Activated B cell treated with CpG ODN at 0.5 μM for 24 hours (primary cell): ENCODE results near the gene MESD. TPM values are rescaled to one million over a fixed set of nuclear protein-coding genes. Genes with fewer than 3 reads are reported as not detected.

ENCODE experiments used
- ATAC-seq: fragments of 200-7000 bp; cut with Tn5 transposase; one replicate; pipeline ENCODE4 v1.10.0; 2021; ENCODE audit warnings: low read depth, mild to moderate bottlenecking, moderate library complexity
- CTCF ChIA-PET: fragments of 350-600 bp; sonication (Branson Sonifier 250); formaldehyde crosslinking; loops from one replicate; lab custom pipeline; 2021; ENCODE audit warnings: antibody characterized with exemption; lab: Charles Lee
- POLR2A ChIA-PET: fragments of 350-600 bp; sonication (Branson Sonifier 250); formaldehyde crosslinking; loops from one replicate; lab custom pipeline; 2021; ENCODE audit warnings: antibody characterized with exemption; lab: Charles Lee
- DNase-seq: peaks from one replicate; pipeline ENCODE4 v3.0.0; 2022
- H3K27ac Mint-ChIP-seq: one replicate; pipeline ENCODE4 v1.8.0; 2020; ENCODE audit warnings: mixed read lengths
- H3K27me3 Mint-ChIP-seq: one replicate; pipeline ENCODE4 v1.8.0; 2021; ENCODE audit warnings: mixed read lengths
- H3K36me3 Mint-ChIP-seq: one replicate; pipeline ENCODE4 v1.8.0; 2021; ENCODE audit warnings: low read depth, mixed read lengths
- H3K4me1 Mint-ChIP-seq: one replicate; pipeline ENCODE4 v1.8.0; 2021; ENCODE audit warnings: mixed read lengths
- H3K4me3 Mint-ChIP-seq: one replicate; pipeline ENCODE4 v1.8.0; 2020; ENCODE audit warnings: mild to moderate bottlenecking, mixed read lengths
- H3K9me3 Mint-ChIP-seq: one replicate; pipeline ENCODE4 v1.8.0; 2020; ENCODE audit warnings: mixed read lengths
- intact Hi-C: fragments of 100-400 bp; cut with micrococcal nuclease; formaldehyde crosslinking; loops from one replicate; pipeline ENCODE4 v1.15.1; 2024
- total RNA-seq: library from RNA; stranded (reverse); gene quantifications from 2 replicates; pipeline ENCODE4 v1.2.3, GENCODE V29; 2022
- TF ChIP-seq, protein P1 (sequence below): fragments of 200-600 bp; IDR thresholded peaks from one replicate; pipeline ENCODE4 v1.8.0; 2022; ENCODE audit warnings: antibody characterized with exemption, mild to moderate bottlenecking

Gene MESD
- total RNA-seq, 1 donor from 2014 or later = 23.8 TPM

DNA sequence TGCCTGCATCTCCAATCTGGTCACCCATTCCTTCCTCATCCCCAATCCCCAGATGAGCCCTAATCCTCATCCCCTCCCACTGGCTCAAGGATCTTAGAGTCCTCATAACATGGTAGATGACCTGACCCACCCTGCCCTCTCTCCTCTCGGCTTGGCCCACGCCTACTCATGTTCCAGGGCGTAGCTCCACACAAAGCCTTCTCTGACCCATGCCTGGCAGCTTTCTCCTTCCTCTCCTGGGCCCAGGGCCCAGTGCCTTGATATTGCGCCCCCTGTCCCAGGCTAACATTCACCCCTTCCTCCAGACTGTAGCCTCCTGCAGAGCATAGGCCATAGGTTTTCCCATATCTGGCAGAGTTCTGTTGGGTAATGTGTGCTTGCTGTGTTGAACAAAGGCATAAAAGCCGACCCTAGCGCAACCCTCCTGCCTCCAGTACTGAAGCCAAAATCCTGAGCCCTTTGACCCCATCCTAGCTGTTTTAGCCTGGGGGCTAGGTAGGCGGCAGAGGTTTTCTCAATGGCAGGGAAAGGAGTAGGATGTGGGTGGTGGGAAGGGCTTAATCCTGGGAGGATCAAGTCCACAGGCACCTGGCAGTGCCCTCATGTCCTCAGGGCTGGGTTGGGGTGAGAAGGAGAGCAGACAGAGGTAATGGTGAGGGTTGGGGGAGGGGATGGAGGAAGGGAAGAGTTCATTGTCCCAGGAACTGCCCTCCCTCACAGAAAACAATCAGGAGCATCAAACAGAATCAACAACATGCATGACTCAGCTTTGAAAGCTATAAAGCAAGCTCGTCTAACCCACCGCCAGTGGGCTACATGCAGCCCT, 35.5 kb downstream of the MESD start:
- ChIA-PET POLR2A (no interaction called here), CTCF (interaction anchor here (0.9 kb wide), 1 partner anchor 16 kb away, joined by 4 read pairs; no protein-coding TSS in a partner anchor)
- H3K4me3 Mint-ChIP-seq = no peak overlapping the region
- TF ChIP-seq, protein P1, sequence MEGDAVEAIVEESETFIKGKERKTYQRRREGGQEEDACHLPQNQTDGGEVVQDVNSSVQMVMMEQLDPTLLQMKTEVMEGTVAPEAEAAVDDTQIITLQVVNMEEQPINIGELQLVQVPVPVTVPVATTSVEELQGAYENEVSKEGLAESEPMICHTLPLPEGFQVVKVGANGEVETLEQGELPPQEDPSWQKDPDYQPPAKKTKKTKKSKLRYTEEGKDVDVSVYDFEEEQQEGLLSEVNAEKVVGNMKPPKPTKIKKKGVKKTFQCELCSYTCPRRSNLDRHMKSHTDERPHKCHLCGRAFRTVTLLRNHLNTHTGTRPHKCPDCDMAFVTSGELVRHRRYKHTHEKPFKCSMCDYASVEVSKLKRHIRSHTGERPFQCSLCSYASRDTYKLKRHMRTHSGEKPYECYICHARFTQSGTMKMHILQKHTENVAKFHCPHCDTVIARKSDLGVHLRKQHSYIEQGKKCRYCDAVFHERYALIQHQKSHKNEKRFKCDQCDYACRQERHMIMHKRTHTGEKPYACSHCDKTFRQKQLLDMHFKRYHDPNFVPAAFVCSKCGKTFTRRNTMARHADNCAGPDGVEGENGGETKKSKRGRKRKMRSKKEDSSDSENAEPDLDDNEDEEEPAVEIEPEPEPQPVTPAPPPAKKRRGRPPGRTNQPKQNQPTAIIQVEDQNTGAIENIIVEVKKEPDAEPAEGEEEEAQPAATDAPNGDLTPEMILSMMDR = no peak
- H3K27ac Mint-ChIP-seq = no peak overlapping the region
- intact Hi-C loops = no loop called here
- H3K36me3 Mint-ChIP-seq = peaks cover 44% of the 10 kb centered on the region
- no peaks in the 10 kb centered on the region for H3K27me3 Mint-ChIP-seq
- H3K4me1 Mint-ChIP-seq = no peaks in the 10 kb centered on the region
- H3K9me3 Mint-ChIP-seq = no peaks in the 10 kb centered on the region
- no peak for DNase-seq
- ATAC-seq = no peak

DNA sequence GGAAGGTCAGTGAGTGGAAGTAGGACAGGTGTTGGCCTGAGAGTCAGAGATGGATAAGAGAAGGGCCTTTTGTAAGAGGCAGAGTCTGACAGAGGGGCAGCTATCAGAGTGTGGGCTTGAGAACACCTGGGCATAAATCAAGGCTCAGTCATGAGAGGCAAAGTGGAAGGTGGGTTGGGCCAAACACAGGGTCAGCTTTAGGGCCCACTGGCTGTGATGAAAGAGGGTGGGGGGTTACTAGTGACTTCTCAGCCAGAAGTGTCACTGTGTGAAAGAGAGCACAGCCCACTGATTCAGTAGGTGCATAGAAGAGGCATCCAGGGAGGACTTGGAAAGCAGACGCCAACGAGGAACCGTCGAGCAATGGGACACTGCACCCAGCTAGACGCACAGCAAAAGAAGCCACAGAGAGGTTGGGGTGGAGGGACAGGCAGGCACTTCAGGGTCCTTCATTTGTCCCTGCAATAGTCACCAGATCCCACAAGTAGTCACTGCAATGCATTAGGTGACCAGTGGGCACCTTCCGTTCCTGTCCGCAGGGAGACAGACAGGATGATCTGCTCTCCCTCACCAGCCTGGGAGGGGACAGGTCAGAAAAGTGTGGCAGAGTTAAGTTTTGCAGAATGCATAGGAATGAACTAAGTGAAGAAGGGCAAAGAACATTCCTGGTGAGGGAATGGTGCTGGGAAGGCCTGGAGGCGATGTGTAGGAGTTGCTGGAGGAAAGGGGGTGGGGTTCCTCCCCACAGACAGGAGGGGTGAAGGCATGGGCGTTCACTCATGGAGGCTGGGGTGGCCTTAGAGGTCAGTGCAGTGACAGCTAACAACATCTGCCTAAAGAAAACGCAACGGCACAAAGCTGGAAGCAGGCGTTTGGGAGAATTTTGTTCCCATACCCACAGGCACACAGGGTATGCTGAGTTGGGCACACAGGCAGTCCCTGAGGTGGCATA, 36.3 kb downstream of the MESD start:
- Mint-ChIP-seq H3K9me3 (no peaks in the 10 kb centered on the region), H3K36me3 (peaks cover 46% of the 10 kb centered on the region), H3K27ac (no peak overlapping the region), H3K27me3 (no peaks in the 10 kb centered on the region), H3K4me1 (no peaks in the 10 kb centered on the region), H3K4me3 (no peak overlapping the region)
- POLR2A ChIA-PET = no interaction called here
- CTCF ChIA-PET = no interaction called here
- no peak for DNase-seq
- TF ChIP-seq, protein P1 = no peak
- intact Hi-C loops = no loop called here
- no peak for ATAC-seq

DNA sequence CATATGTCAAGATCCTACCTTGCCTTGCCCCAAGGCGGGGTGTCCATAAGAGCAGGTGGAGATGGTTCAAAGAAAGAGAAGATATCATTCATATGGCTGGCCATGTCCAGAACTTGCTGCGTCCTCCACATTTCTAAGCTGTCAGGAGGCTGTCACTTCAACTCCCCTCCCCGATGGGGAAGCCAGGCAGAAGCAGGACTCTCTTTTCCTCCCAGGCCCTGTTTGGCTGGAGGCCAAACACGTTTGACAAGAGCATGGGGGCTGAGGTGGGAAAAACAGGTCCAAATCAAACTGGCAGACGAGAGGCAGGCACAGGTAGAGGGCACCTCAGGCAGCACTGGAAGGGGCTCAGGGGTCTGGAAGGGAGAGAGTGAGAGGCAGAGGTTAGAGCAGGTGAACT, 37.7 kb downstream of the MESD start:
- Mint-ChIP-seq H3K27me3 (no peaks in the 10 kb centered on the region), H3K4me3 (no peak overlapping the region), H3K27ac (no peak overlapping the region), H3K9me3 (no peaks in the 10 kb centered on the region), H3K36me3 (peaks cover 57% of the 10 kb centered on the region), H3K4me1 (no peaks in the 10 kb centered on the region)
- intact Hi-C loops = no loop called here
- TF ChIP-seq, protein P1 = no peak
- POLR2A ChIA-PET = interaction anchor here (0.7 kb wide), 1 partner anchor 55 kb away, joined by 3 read pairs; no protein-coding TSS in a partner anchor
- CTCF ChIA-PET = no interaction called here
- no peak for DNase-seq
- ATAC-seq = no peak

DNA sequence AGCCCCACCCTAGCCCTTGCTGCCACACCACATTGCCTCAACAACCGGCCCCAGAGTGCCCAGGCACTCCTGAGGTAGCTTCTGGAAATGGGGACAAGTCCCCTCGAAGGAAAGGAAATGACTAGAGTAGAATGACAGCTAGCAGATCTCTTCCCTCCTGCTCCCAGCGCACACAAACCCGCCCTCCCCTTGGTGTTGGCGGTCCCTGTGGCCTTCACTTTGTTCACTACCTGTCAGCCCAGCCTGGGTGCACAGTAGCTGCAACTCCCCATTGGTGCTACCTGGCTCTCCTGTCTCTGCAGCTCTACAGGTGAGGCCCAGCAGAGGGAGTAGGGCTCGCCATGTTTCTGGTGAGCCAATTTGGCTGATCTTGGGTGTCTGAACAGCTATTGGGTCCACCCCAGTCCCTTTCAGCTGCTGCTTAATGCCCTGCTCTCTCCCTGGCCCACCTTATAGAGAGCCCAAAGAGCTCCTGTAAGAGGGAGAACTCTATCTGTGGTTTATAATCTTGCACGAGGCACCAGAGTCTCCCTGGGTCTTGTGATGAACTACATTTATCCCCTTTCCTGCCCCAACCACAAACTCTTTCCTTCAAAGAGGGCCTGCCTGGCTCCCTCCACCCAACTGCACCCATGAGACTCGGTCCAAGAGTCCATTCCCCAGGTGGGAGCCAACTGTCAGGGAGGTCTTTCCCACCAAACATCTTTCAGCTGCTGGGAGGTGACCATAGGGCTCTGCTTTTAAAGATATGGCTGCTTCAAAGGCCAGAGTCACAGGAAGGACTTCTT, 39.1 kb downstream of the MESD start:
- intact Hi-C loops = no loop called here
- Mint-ChIP-seq H3K27ac (no peak overlapping the region), H3K36me3 (peaks cover 62% of the 10 kb centered on the region), H3K4me3 (no peak overlapping the region), H3K4me1 (peaks cover 11% of the 10 kb centered on the region), H3K9me3 (no peaks in the 10 kb centered on the region), H3K27me3 (no peaks in the 10 kb centered on the region)
- POLR2A ChIA-PET = no interaction called here
- ATAC-seq (no peak), DNase-seq (no peak)
- TF ChIP-seq, protein P1 = no peak
- CTCF ChIA-PET = no interaction called here
